Embryonic facial prominence (tissue), 1 donor: ENCODE measurements around the gene HSD17B7.

ENCODE experiments used
- DNase-seq: peaks from one replicate; pipeline ENCODE4 v3.0.0-alpha.2; 2016; ENCODE audit errors: extremely low spot score

The HSD17B7 gene

DNA sequence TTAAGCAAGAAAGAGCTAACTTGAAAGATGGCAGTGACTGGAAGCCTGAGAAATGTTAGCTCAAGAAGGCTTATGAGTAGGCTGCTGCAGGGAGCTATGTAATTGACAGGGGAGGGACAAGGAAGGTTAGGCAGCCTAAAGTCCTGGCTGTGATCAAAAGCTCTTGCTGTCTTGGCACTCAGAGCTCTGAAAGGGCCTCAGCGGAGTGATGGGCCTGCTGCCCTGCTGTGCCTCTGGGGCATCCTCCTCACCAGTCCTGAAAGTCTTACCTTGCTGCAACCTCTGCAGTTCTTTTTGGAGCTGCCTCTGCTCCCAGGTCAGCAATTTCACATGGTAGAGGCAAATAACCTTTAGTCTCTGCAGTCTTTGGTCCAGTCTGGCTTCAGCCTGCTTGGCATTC lies 68.7 kb downstream of the HSD17B7 start:
- DNase-seq = no peak

DNA sequence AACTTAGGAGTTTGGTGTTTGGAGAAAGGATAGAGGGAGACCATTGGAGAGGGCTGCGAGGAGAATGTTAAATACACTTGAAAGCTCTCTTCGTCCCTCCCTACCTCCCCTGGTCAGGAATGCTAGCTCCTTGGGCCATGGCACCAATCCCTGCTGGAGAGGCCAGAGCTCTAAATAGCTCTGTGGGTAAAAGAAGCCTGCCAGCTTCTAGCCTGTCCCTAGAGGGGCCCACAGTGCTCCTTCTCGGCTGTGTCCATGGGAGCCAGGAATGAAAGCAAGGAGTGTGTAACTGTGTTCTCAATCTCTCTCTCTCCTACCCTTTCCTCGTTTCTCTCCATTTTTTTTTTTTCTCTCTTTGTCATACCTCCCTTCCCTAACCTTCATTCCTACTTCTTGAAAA lies 70.6 kb downstream of the HSD17B7 start, which contains the start of gene CCDC190:
TSS of gene CCDC190 (minus strand) at position 75 of the 400 bp plus-strand sequence. CDS start 1,529 bp downstream, outside the sequence.
- DNase-seq = no peak

DNA sequence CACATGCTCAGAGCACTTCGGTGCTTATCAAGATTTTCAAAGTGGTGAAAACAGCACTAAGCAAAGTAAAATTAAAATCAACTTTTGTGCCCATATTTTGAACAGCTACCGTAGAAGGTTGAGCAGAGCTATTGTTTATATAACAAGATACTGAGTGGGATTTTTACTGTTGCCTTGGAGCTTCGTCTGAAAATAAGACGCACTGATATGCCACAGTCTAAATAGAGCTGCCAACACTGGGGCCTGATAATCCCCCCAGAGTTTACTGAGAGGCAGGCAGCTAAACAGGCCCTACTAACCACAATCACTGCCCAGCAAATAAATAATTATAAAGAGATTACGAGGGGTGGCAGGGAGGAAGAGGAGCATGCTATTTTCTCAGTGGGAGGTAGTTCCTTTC lies 71.1 kb downstream of the HSD17B7 start:
- no peak for DNase-seq
